SK-N-SH treated with all-trans-retinoic acid at 6 μM for 48 hours (cell line): ENCODE results near the gene TSPAN18.

ENCODE experiments used
- ATAC-seq: fragments of 200-7000 bp; cut with Tn5 transposase; 3 replicates; pipeline ENCODE4 v1.9.1; 2020; ENCODE audit warnings: mild to moderate bottlenecking, moderate library complexity
- ARNTL ChIP-seq: fragments of 450-650 bp; formaldehyde crosslinking; IDR thresholded peaks from 2 replicates; pipeline ENCODE4 v1.5.0; 2020; ENCODE audit warnings: low read depth, mild to moderate bottlenecking, moderate library complexity, borderline replicate concordance
- BACH2 ChIP-seq: fragments of 250-450 bp; sonication (Bioruptor Pico); IDR thresholded peaks from 2 replicates; pipeline ENCODE4 v1.9.0; 2021; ENCODE audit warnings: mild to moderate bottlenecking, borderline replicate concordance
- CREB5 ChIP-seq: fragments of 250-450 bp; sonication (Bioruptor Pico); IDR thresholded peaks from 2 replicates; pipeline ENCODE4 v1.5.1; 2020; ENCODE audit warnings: low read depth, mild to moderate bottlenecking, moderate library complexity
- CSDC2 ChIP-seq: fragments of 250-450 bp; sonication (Bioruptor Pico); IDR thresholded peaks from 2 replicates; pipeline ENCODE4 v1.5.0; 2020; ENCODE audit warnings: mild to moderate bottlenecking, moderate library complexity
- CSRNP3 ChIP-seq: fragments of 250-450 bp; sonication (Bioruptor Pico); IDR thresholded peaks from 2 replicates; pipeline ENCODE4 v1.5.1; 2021; ENCODE audit warnings: mild to moderate bottlenecking, moderate library complexity
- ESRRG ChIP-seq: fragments of 250-450 bp; sonication (Bioruptor Pico); IDR thresholded peaks from 2 replicates; pipeline ENCODE4 v1.6.1; 2021; ENCODE audit warnings: mild to moderate bottlenecking
- ISL1 ChIP-seq: fragments of 250-450 bp; sonication (Bioruptor Pico); IDR thresholded peaks from 2 replicates; pipeline ENCODE4 v2.1.2; 2022; ENCODE audit warnings: mild to moderate bottlenecking, moderate library complexity
- OSR1 ChIP-seq: fragments of 250-450 bp; sonication (Bioruptor Pico); IDR thresholded peaks from 2 replicates; pipeline ENCODE4 v1.8.0; 2022; ENCODE audit warnings: moderate library complexity, mild to moderate bottlenecking, inconsistent platforms
- PATZ1 ChIP-seq: fragments of 250-450 bp; sonication (Bioruptor Pico); IDR thresholded peaks from 2 replicates; pipeline ENCODE4 v1.8.0; 2020; ENCODE audit warnings: mild to moderate bottlenecking, moderate library complexity, borderline replicate concordance
- RARB ChIP-seq: fragments of 250-450 bp; sonication (Bioruptor Pico); IDR thresholded peaks from 2 replicates; pipeline ENCODE4 v1.8.0; 2021; ENCODE audit warnings: mild to moderate bottlenecking, moderate library complexity
- SNAI2 ChIP-seq: fragments of 250-450 bp; sonication (Bioruptor Pico); IDR thresholded peaks from 2 replicates; pipeline ENCODE4 v1.5.0; 2020; ENCODE audit warnings: mild to moderate bottlenecking, moderate library complexity
- TCF4 ChIP-seq: fragments of 250-450 bp; sonication (Bioruptor Pico); IDR thresholded peaks from 2 replicates; pipeline ENCODE4 v1.8.0; 2021; ENCODE audit warnings: mild to moderate bottlenecking, moderate library complexity, borderline replicate concordance
- TOX ChIP-seq: fragments of 250-450 bp; sonication (Bioruptor Pico); IDR thresholded peaks from 2 replicates; pipeline ENCODE4 v1.8.0; 2021; ENCODE audit warnings: mild to moderate bottlenecking, moderate library complexity, borderline replicate concordance
- TSHZ2 ChIP-seq: fragments of 250-450 bp; sonication (Bioruptor Pico); IDR thresholded peaks from 2 replicates; pipeline ENCODE4 v1.5.0; 2020; ENCODE audit warnings: mild to moderate bottlenecking, moderate library complexity
- ZC3H10 ChIP-seq: fragments of 250-450 bp; sonication (Bioruptor Pico); IDR thresholded peaks from 2 replicates; pipeline ENCODE4 v1.5.1; 2021; ENCODE audit warnings: mild to moderate bottlenecking, moderate library complexity
- ZFP3 ChIP-seq: fragments of 250-450 bp; sonication (Bioruptor Pico); IDR thresholded peaks from 2 replicates; pipeline ENCODE4 v1.5.0; 2020; ENCODE audit warnings: mild to moderate bottlenecking, moderate library complexity
- ZFP30 ChIP-seq: fragments of 450-650 bp; formaldehyde crosslinking; IDR thresholded peaks from 2 replicates; pipeline ENCODE4 v1.5.0; 2022; ENCODE audit warnings: mild to moderate bottlenecking, moderate library complexity
- ZNF565 ChIP-seq: fragments of 450-650 bp; formaldehyde crosslinking; conservative IDR thresholded peaks from 2 replicates; pipeline ENCODE4 v1.5.0; 2020; ENCODE audit warnings: low read depth, mild to moderate bottlenecking, moderate library complexity
- ZNF70 ChIP-seq: fragments of 450-650 bp; formaldehyde crosslinking; IDR thresholded peaks from 2 replicates; pipeline ENCODE4 v1.5.0; 2020; ENCODE audit warnings: mild to moderate bottlenecking, moderate library complexity

Gene TSPAN18

GRCh38 chr11:44875037-44875436, 148.3 kb downstream of the TSPAN18 start:
- no peak for ATAC-seq

GRCh38 chr11:44876194-44876723, 149.5 kb downstream of the TSPAN18 start:
- TF ChIP-seq ESRRG (no peak), ZFP3 (CRISPR knock-in tag) (peak; percentile 99)
- TF ChIP-seq, all 23 proteins: peak for 1
- no peak for ATAC-seq

More at GRCh38 chr11:44875037-44875436, 148.3 kb downstream of the TSPAN18 start:
- TF ChIP-seq ISL1 (CRISPR knock-in tag) (no peak), TSHZ2 (CRISPR knock-in tag) (no peak), BACH2 (CRISPR knock-in tag) (no peak), ZNF70 (no peak), PATZ1 (CRISPR knock-in tag) (no peak), TOX (CRISPR knock-in tag) (no peak), ESRRG (no peak), ARNTL (CRISPR knock-in tag) (no peak), ZNF565 (no peak), CREB5 (CRISPR knock-in tag) (no peak), ZC3H10 (no peak), SNAI2 (CRISPR knock-in tag) (no peak), CSRNP3 (CRISPR knock-in tag) (no peak), TCF4 (CRISPR knock-in tag) (no peak), OSR1 (CRISPR knock-in tag) (no peak), ZFP30 (CRISPR knock-in tag) (no peak), RARB (no peak), ZFP3 (CRISPR knock-in tag) (no peak), CSDC2 (CRISPR knock-in tag) (no peak)

- TF ChIP-seq SNAI2 (CRISPR knock-in tag) (no peak), RARB (no peak), CSRNP3 (CRISPR knock-in tag) (no peak), ZFP3 (CRISPR knock-in tag) (no peak), ZNF70 (no peak), ESRRG (no peak)
- ATAC-seq = no peak
These were observed 150.1 kb downstream of the TSPAN18 start for GRCh38 chr11:44876906-44877305.
